Neutrophil (primary cell): ENCODE measurements around the gene XPO6.

ENCODE experiments used
- H3K27ac ChIP-seq: fragments of 200-600 bp; sonication (generic); 2 replicates; pipeline ENCODE4 v1.5.1; 2016; ENCODE audit warnings: mild to moderate bottlenecking, moderate library complexity
- H3K27me3 ChIP-seq: fragments of 200-600 bp; sonication (generic); 2 replicates; pipeline ENCODE4 v1.6.0; 2016; ENCODE audit warnings: mild to moderate bottlenecking
- H3K36me3 ChIP-seq: fragments of 200-600 bp; sonication (generic); 2 replicates; pipeline ENCODE4 v1.5.1; 2017
- H3K4me1 ChIP-seq, 2 experiments: fragments of 200-600 bp in 1 of 2; sonication (generic) in 1 of 2; 1 replicate in 1 of 2; 2 replicates in 1 of 2; pipeline versions ENCODE4 v1.5.1 to v1.6.1; 2013 to 2016; ENCODE audit warnings: low read depth in 1 of 2, low read length in 1 of 2, mild to moderate bottlenecking in 1 of 2, moderate library complexity in 1 of 2; ENCODE audit not compliant: control insufficient read depth in 1 of 2, insufficient read depth in 1 of 2
- H3K4me3 ChIP-seq, 2 experiments: fragments of 200-600 bp in 1 of 2; sonication (generic) in 1 of 2; 1 replicate in 1 of 2; 2 replicates in 1 of 2; pipeline ENCODE4 v1.5.1; 2013 to 2016; ENCODE audit warnings: low read depth in 1 of 2, low read length in 1 of 2, mild to moderate bottlenecking in 1 of 2, moderate library complexity in 1 of 2
- H3K9me3 ChIP-seq: fragments of 200-600 bp; sonication (generic); 2 replicates; pipeline ENCODE4 v1.5.1; 2016
- CTCF ChIP-seq: fragments of 200-600 bp; sonication (generic); IDR thresholded peaks from 2 replicates; pipeline ENCODE4 v1.5.1; 2016; ENCODE audit warnings: antibody characterized with exemption

The XPO6 gene

GRCh38 chr16:28179354-28179753 is 32.4 kb downstream of the XPO6 start:
- peaks cover 78% of the 10 kb centered on the region for H3K36me3 ChIP-seq
- peak overlapping the region in 1 of 2 experiments; percentile 55 for H3K4me3 ChIP-seq
- H3K9me3 ChIP-seq, result no peaks in the 10 kb centered on the region
- H3K27me3 ChIP-seq, result no peaks in the 10 kb centered on the region
- H3K27ac ChIP-seq, result peak overlapping the region; percentile 96
- no peak for TF ChIP-seq CTCF
- H3K4me1 ChIP-seq, result peaks cover 76 to 80% of the 10 kb centered on the region in 2 experiments

- H3K4me3 ChIP-seq, result peak overlapping the region; percentile 13 to 45
- TF ChIP-seq CTCF, result no peak
- H3K27ac ChIP-seq, result peak overlapping the region; percentile 100
- no peaks in the 10 kb centered on the region for H3K9me3 ChIP-seq
- no peaks in the 10 kb centered on the region for H3K27me3 ChIP-seq
- peaks cover 56 to 72% of the 10 kb centered on the region in 2 experiments for H3K4me1 ChIP-seq
- peaks cover 98% of the 10 kb centered on the region for H3K36me3 ChIP-seq
Measured at GRCh38 chr16:28175715-28176114, 36.0 kb downstream of the XPO6 start.

GRCh38 chr16:28172336-28172735 is 39.4 kb downstream of the XPO6 start:
- Histone ChIP-seq H3K4me1 (peaks cover 58 to 60% of the 10 kb centered on the region in 2 experiments), H3K4me3 (no peak overlapping the region), H3K27me3 (no peaks in the 10 kb centered on the region), H3K9me3 (no peaks in the 10 kb centered on the region), H3K36me3 (peaks cover 97% of the 10 kb centered on the region), H3K27ac (peak overlapping the region; percentile 100)
- TF ChIP-seq CTCF, result no peak

- Histone ChIP-seq H3K9me3 (no peaks in the 10 kb centered on the region), H3K27me3 (no peaks in the 10 kb centered on the region), H3K36me3 (peaks cover 97% of the 10 kb centered on the region), H3K27ac (peak overlapping the region; percentile 100), H3K4me3 (no peak overlapping the region), H3K4me1 (peaks cover 63% of the 10 kb centered on the region in 2 experiments)
- no peak for TF ChIP-seq CTCF
Measured at GRCh38 chr16:28171816-28172215, 39.9 kb downstream of the XPO6 start.

GRCh38 chr16:28168991-28169554 is 42.7 kb downstream of the XPO6 start:
- Histone ChIP-seq H3K27me3 (no peaks in the 10 kb centered on the region), H3K27ac (peak overlapping the region; percentile 100), H3K9me3 (no peaks in the 10 kb centered on the region), H3K36me3 (peaks cover 94% of the 10 kb centered on the region), H3K4me3 (no peak overlapping the region), H3K4me1 (peaks cover 67 to 68% of the 10 kb centered on the region in 2 experiments)
- no peak for TF ChIP-seq CTCF
